HG03135 (cell line): ENCODE measurements around the gene TEX48.
A peak's percentile ranks its signal among the peaks of the same experiment; 100 is the strongest.

Experiments used
- ATAC-seq: cut with Tn5 transposase; IDR thresholded peaks from one replicate; pipeline ENCODE4 v1.9.1; 2021; ENCODE audit warnings: mild to moderate bottlenecking, moderate library complexity; ENCODE audit not compliant: unreplicated experiment

The TEX48 gene

DNA sequence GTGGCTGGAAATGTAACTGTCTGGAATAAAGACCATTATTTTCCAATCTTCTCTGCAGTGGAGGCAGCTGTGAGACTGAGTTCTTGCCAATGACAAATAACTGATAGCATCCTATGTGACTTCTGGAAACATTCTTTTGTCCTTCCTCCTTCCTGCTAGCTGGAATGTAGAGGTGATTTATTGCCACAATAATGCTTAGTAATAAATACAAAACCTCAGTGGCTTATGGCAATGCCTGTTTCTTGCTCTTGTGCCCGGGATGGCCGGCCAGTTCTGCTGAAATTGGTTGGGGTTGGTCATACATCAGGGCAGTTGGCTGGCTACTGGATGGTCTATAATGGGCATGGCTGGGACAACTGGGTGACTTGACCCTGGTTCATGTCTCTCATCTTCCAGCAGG, 12.2 kb upstream of the TEX48 start:
- no peak for ATAC-seq

DNA sequence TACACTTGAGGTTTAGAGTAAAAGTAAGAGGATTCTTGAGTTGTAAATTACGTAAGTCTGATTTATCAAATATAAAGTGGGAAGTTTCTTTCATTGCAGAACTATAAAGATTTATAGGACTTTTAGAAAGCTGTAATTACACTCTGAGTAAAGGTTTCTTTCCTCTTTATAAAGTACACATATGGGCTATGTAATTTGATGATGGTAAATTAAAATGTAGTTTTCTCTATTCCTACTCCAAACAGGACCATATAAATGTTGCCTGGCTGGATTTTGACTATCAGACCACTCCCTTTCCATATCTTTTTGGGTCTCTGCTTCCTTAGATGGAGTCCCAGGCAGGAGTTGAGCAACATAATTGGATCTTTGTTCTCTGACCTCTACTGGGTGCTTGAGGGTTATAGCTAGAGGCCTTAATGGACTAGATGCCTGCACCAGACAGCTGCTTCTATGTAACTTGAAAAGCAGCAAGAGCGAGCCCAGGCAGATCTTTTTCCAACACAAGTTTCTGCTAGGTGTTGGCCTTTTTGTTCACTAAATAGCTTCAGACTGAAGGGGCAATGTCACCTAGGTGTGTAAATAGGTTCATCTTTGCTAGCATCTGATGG, 11.4 kb upstream of the TEX48 start:
- no peak for ATAC-seq

DNA sequence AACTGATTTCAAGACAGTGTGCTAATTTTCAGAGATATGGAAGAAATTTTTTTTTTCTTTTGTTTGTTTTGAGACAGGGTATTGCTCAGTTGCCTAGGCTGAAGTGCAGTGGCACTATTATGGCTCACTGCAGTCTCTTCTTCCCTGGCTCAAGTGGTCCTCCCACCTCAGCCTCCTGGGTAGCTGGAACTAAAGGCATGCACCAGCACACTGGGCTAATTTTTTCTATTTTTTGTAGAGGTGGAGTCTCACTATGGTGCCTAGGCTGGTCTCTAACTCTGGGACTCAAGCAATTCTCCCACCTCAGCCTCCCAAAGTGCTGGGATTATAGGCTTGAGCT, 9.9 kb upstream of the TEX48 start:
- no peak for ATAC-seq

DNA sequence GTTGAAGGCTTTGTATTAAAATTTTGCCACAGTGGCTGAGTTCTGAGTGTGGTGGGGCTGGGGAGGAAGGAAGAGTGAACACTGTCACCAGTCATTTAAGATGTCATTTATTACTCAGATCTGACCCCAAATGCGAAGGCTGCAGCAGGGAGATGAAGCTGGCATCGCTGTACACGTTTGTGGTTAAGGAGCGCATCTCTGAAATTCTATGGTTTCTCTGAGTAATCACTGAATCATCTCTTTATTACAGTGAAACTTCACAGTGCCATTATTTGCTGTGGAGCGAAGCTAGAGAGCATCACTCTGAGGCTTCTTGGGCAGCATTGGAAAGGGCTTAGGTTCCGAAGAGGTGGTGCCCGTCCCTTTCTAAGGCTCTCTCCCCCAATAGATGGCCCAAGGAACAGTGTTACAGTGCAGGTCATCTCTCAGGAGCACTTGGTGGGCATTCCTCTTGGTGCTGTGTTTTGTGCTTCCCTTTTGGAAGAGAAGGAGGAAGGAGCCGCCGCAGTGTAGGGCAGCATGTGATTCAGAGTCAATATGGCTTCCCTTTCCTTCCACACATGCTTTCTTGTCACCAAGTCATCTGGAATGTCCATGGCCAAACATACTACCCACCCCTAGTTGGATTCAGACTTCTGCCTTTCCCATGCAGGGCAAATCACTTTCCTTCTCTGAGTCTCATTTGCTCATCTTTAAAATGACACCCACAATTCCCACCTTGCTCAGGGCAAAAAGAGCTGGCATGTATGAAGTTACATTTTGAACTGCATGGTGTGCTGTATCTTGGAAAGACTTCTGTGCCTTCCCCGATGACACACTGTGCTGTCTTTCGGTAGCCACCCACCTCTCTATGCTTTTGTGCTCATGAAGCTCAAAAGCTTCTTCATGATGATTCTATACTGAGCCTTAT, 9.3 kb upstream of the TEX48 start:
- ATAC-seq: peak; percentile 65

DNA sequence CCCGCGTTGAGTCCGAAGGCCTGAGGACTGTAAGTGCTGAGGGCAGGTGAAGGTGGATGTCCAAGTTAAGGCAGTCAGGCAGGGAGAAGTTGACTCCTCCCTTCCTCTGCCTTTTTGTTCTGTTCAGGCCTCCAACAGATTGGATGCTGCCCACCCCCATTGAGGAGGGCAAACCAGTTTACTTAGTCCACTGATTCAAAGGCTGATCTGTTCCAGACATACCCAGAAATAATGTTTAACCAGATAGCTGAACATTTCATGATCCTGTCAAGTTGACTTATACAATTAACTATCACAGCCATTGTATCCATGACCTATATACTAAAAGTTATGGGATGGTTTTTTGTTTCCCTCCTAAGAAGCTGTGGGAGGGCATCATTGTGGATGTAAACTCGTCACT, 8.3 kb upstream of the TEX48 start:
- ATAC-seq: no peak

DNA sequence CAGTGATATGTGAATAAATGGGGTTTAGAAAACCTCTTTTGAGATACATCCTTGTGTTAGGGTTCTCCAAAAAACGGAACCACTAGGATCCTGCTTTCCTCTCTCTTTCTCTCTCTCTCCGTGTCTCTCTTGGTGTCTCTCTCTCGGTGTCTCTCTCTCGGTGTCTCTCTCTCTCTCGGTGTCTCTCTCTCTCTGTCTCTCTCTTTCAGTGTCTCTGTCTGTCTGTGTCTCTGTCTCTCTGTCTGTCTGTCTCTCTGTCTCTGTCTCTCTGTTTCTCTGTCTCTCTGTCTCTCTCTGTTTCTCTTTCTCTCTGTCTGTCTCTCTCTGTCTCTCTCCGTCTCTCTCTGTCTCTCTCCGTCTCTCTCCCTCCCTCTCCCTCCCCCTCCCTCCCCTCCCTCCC, 7.8 kb upstream of the TEX48 start:
- no peak for ATAC-seq

DNA sequence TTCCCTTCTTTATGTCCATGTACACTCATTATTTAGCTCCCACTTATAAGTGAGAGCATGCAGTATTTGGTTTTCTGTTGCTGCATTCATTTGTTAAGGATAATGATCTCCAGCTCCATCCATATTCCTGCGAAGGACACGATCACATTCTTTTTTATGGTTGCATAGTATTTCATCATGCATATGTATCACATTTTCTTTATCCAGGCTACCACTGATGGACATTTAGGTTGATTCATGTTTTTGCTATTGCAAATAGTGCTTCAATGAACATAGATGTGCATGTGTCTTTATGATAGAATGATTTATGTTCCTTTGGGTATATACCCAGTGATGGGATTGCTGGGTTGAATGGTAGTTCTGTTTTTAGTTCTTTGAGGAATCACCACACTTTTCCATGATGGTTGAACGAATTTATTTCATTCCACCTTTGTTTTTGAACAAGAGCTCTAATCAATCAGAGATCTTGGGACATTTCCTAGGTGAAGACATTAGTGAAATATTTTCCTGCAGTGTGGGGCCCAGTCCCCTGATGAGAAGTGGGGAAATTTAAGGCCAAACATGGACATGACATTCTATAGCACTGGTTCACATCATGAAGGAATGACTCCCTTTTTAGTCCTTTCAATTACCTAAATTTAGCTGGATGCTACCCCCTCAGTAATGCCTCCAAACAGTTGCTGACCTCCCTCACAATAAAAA, 7.1 kb upstream of the TEX48 start:
- ATAC-seq: no peak

DNA sequence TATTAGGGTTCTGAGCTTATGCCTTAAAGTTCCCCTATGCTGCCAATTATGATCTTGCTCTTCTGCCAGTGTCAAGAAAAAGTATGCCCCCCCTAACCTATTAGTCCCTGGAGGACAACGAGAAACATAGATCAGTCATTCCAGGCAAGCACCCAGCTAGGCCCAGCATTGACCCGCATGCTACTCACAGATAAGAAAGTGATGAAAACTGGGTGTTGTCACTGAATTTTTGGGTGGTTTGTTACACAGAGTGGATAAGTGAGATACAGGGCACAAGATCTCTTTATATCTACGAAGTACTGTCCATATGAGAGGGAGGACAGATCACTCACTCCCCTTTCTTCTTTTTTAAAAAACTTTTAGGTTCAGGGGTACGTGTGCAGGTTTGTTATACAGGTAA, 6.4 kb upstream of the TEX48 start:
- no peak for ATAC-seq

DNA sequence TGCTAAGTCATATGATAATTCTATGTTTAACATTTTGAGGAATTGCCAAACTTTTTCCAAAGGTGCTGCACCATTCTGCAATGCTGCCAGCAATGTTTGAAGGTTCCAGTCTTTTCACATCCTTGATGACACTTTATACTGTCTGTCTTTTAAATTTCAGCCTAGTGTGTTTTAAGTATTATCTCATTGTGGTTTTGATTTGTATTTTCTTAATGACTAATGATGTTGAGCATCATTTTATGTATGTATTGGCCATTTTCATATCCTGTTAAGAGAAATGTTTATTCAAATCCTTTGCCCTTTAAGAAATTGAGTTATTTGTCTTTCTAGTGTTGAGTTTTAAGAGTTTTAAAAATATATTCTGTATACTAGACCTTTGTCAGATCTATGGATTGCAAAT, 5.0 kb upstream of the TEX48 start:
- ATAC-seq: no peak

DNA sequence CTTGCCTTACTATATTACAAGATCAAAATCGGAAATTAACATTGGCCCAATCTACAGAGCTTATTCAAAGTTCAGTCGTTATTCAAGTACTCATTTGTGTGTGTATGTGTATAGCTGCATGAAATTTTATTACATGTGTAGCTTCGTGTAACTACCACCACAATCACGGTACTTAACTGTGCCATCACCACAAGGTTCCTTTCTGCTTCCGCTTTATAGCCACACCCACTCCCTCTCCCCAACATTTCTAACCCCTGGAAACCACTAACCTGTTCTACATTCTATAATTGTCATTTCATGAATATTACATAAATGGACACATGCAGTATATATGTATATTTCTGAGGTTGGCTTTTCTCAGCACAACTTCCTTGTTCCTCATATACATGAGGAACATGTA, 4.0 kb upstream of the TEX48 start:
- no peak for ATAC-seq

DNA sequence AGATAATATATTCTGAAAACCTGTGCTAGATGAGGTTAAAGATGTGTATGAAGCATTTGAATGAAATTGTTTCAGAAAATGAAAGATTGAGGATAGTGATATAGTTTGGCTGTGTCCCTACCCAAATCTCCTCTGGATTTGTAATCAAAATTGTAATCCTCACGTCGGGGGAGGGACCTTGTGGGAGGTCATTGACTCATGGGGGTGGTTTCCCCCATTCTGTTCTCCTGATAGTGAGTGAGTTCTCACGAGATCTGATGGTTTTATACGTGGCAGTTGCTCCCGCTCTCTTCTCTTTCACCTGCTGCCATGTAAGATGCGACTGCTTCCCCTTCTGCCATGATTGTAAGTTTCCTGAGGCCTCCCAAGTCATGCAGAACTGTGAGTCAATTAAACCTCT, 2.0 kb upstream of the TEX48 start:
- no peak for ATAC-seq

DNA sequence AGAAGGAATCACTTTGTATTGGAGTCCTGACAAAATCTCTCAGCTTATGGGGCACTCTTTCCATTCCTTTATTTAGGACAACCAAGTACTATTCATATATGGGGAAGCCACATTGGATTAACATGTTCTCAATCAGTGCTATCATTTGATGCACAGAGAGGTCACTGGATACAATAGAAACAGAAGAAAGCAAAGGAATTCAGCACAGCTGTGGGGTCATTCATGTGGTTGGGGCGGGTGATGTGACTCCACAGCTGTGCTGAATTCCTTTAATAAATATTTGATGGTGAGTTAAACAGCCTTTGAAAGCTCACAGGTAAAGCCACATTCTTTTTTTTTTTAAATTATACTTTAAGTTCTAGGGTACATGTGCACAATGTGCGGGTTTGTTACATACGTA, 854 bp upstream of the TEX48 start:
- ATAC-seq: no peak

DNA sequence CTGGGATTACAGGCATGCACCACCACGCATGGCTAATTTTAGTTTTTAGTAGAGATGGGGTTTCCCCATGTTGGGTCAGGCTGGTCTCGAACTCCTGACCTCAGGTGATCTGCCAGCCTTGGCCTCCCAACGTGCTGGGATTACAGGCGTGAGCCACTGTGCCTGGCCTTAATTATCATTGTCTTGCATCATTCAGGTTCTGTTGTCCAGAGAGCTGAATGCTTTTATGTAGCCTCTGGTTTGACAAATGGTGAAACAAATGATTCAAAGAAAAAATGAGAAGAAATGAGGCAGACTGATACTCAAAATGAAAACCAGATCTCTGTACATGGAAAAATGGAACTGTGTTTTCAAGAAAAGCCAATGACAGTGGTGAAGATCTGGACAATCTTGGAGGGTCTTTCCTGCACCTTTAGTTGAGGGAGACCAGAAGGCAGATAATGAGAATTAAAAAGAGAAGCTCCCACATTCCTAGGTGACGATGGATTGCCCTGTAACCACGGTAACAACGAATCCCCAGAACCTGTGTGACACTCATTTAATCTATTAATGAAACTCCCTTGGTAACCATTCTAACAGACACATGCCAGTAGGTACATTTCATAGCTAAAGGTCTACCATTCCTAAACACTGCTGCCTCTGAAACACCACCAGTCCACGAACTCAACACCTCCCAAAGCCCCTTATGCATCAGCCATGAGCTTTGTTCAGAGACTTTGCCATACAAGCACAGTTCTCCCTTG, 1.6 kb downstream of the TEX48 start:
- no peak for ATAC-seq

DNA sequence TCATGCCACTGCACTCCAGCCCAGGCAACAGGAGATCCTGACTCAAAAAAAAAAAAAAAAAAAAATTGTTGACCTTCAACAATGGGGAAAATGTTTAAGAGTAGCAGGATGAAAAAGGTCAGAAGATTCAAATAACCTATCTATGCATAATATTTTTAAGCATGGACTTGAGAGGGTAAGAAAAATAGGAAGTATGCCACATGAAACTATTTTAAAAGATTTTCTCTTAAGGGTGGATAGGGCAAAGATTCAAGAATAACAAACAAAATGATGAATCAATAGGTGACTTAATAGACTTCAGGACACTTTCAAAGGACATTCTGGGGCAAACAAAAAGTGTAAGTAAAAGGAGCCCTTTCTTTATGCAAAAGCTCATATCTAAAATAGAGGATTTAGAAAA, 3.2 kb downstream of the TEX48 start:
- no peak for ATAC-seq

DNA sequence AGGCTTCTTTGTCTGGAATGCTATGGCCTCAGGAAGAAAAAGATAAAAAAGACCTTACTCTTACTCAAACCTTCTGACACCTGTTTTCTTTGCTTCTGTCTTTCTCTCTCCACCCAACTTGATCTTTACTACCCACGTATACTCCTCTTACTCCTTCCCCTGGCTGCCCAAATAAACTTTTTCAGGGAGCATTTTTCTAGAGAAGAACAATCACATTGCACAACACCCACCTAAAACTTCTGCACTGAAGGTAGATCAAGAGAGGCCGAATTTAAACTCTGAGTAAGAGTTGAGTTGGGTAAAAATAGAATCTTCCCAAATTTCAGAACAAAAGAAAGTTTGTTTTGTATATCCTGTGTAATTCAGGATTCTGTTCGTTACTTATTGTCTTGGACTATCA, 3.9 kb downstream of the TEX48 start:
- ATAC-seq: no peak

DNA sequence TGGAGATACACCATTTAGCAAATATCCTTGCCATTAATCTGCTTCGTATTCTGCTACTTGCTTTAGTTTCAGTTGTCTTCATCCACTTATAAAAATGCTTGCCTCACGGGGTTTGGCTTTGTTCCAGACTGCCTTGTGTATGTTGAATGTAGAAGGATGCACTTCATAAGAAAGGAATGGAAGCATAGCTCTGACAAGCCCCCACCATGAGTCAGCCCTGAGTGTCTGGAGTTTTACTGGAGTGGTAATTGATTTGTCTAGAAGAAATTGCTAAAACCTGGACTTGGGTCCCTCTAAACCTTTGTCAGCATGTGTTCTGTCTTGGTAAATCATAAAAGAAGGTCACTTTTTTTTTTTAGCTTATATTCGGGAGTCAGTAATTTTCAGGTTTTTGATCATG, 4.6 kb downstream of the TEX48 start:
- ATAC-seq: no peak

DNA sequence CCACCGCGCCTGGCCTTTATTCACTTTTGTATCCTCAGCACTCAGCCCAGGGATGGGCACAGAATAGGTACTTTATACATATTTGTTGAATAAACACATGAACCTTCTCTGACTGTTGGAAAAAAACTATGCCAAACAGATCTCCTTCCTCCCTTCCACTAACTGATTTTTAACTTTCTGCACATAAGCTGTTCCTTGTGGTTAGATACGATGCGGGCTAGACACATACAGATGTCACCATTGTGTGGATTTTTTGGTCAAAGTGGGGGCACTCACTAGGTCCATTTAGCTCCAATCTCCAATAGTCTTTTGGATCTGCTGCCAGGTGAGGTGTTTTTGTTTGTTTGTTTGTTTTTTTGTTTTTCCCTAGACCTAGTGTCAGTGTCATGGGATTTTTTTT, 5.1 kb downstream of the TEX48 start:
- ATAC-seq: no peak

DNA sequence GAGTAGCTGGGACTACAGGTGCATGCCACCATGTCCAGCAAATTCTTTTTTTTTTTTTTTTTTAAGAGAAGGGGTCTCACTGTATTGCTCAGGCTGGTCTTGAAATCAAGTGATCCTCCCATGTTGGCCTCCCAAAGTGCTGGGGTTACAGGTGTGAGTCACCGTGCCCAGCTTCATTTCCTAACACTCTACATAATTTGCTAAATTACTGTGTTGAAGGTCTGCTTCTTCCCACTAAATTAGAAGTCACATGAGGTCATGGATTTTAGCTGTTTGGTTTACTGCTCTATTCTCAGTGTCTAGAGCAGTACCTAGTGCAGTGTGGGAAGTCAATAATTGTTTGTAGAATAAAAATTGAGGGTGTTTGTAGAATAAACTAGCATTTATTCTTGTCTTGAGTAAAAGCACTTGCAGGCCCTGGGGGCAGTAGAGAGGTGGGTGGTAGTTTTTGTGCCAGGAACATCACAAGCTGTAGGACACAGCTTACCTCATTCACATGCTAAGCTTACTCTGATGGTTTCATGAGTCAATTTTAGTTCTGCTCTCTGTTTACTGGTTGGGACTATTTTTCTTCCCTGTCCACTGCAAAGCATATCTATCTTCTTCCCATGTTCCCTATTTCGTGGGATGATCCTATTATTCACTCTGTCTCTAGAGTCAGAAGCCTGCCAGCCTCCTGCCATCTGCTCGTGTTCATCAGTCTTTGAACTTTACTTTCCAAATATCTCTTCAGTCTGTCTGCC, 7.0 kb downstream of the TEX48 start:
- no peak for ATAC-seq

DNA sequence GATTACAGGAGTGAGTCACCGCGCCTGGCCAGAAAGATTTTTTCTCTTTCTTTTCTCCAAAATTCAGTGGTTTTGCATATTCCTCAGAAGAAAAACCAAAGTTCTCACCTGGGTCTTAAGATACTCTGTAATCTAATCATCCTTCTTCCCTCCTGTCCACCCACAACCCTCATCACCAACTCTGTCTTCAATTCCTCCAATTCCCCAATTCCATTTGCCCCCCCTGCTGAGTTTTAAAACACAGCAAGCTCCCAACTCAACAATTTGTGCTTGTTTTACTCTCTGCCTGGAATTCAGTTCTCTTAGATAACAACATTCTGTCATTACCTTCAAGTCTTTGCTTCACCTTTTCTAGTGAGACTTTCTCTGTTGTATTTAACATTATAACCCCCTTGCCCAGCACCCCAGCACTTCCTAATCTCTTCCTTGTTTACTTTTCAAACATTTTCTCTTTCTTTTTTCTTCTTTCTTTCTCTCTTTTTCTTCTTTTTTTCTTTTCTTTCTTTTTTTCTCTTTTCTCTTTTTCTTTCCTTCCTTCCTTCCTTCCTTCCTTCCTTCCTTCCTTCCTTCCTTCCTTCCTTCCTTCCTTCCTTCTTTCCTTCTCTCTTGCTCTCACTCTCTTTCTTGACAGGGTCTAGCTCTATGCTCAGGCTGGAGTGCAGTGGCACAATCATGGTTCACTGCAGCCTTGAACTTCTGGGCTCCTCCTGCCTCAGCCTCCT, 7.8 kb downstream of the TEX48 start:
- no peak for ATAC-seq

DNA sequence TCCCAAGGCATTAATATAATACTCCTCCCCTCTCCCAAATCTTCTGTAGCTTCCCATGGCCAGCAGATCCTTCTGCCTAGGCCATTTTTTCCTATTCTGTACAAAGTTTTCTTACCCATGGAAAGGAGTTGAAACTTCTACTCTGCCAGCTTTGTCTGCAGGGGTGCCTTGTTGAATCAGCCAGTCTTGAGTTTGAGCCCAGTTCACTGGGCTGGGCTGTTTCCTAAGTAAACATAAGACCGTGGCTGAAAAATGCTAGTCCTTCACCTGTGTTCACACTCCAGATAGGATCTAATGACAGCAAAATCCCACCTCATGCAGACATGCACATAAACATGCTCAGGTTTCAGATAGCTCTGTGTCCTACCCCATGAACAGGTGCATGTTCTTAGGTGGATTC, 10.4 kb downstream of the TEX48 start:
- ATAC-seq: no peak
